Measurements from ENCODE around the gene DHH. TPM values are rescaled to one million over a fixed set of nuclear protein-coding genes. Genes with fewer than 3 reads are reported as not detected.
"Not testable (repeated sequence)": the region's sequence is repeated elsewhere in the genome, so short reads cannot be mapped to it uniquely, and the experiment has no call there.

The DHH gene
- total RNA-seq, 1 experiment from 2014 or later = not detected

- H3K4me1 Mint-ChIP-seq (ENCODE audit: low read depth, unreplicated experiment) = peaks cover 9% of the 10 kb centered on the region
- intact Hi-C loops (cut with micrococcal nuclease; ENCODE audit: unreplicated experiment) = loop anchor here (1.0 to 2.0 kb wide), 2 partner anchors 34 to 57 kb away; no protein-coding TSS in a partner anchor
- BruUV-seq (replicated peaks) = no TSS peak
- peaks cover 22% of the 10 kb centered on the region for H3K36me3 Mint-ChIP-seq (ENCODE audit: insufficient read depth, unreplicated experiment)
- no peak overlapping the region for H3K4me3 Mint-ChIP-seq (ENCODE audit: low read depth, unreplicated experiment)
- no peak overlapping the region for H3K27ac Mint-ChIP-seq (ENCODE audit: unreplicated experiment)
- TF ChIP-seq, protein P1, sequence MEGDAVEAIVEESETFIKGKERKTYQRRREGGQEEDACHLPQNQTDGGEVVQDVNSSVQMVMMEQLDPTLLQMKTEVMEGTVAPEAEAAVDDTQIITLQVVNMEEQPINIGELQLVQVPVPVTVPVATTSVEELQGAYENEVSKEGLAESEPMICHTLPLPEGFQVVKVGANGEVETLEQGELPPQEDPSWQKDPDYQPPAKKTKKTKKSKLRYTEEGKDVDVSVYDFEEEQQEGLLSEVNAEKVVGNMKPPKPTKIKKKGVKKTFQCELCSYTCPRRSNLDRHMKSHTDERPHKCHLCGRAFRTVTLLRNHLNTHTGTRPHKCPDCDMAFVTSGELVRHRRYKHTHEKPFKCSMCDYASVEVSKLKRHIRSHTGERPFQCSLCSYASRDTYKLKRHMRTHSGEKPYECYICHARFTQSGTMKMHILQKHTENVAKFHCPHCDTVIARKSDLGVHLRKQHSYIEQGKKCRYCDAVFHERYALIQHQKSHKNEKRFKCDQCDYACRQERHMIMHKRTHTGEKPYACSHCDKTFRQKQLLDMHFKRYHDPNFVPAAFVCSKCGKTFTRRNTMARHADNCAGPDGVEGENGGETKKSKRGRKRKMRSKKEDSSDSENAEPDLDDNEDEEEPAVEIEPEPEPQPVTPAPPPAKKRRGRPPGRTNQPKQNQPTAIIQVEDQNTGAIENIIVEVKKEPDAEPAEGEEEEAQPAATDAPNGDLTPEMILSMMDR (IDR thresholded peaks at IDR 0.05; ENCODE audit: unreplicated experiment) = no peak
- no peak for DNase-seq
- CTCF ChIA-PET = interaction anchor here (1.0 to 1.9 kb wide), 3 partner anchors 23 to 170 kb away, joined by 6 to 8 read pairs (median 7); no protein-coding TSS in a partner anchor
- H3K9me3 Mint-ChIP-seq (ENCODE audit: low read depth, unreplicated experiment) = no peaks in the 10 kb centered on the region
- H3K27me3 Mint-ChIP-seq (ENCODE audit: unreplicated experiment) = no peaks in the 10 kb centered on the region
Measured at GRCh38 chr12:49064767-49065152, 29.8 kb downstream of the DHH start.

DNA sequence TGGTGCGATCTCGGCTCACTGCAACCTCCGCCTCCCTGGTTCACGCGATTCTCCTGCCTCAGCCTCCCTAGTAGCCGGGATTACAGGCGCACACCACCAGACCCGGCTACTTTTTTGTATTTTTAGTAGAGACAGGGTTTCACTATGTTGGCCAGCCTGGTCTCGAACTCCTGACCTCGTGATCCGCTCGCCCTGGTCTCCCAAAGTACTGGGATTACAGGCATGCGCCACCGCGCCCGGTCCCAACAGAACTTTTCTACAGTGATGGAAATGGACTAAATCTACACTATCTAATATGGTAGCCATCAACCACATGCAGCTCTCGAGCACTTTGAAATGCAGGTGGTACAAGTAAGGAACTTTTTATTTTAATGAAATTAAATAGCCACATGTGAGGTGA, 32.7 kb downstream of the DHH start:
- intact Hi-C loops (cut with micrococcal nuclease; ENCODE audit: unreplicated experiment); H3K4me3 Mint-ChIP-seq (ENCODE audit: low read depth, unreplicated experiment); H3K27me3 Mint-ChIP-seq (ENCODE audit: unreplicated experiment); CTCF ChIA-PET; DNase-seq; H3K27ac Mint-ChIP-seq (ENCODE audit: unreplicated experiment); BruUV-seq (replicated peaks); H3K9me3 Mint-ChIP-seq (ENCODE audit: low read depth, unreplicated experiment): not testable (repeated sequence)
- Mint-ChIP-seq H3K4me1 (ENCODE audit: low read depth, unreplicated experiment) (peaks cover 15% of the 10 kb centered on the region), H3K36me3 (ENCODE audit: insufficient read depth, unreplicated experiment) (peaks cover 37% of the 10 kb centered on the region)

DNA sequence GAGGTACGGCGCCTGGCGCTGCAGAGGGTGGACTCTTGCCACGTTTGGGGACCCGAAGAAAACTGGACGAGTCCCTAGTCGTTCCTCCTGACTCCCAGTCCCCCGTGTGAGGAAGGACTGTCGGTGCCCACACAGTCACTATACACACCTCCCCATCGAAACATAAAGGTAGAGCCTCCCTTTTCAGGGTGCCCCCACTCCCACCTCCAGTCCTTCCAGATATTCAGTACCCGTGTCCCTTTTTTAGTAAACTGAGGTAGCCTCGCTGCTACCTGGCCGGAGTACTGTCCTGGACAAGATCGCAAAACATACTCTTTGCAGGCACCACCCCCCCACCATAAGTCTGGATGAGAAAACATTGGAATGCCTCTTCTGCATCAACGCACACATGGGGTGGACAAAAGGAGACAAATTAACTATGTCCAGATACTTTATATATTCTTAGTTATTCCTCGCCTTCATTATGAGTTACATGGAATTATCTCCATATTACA, 33.4 kb downstream of the DHH start:
- Mint-ChIP-seq H3K27ac (ENCODE audit: unreplicated experiment) (peak overlapping the region; percentile 61), H3K4me1 (ENCODE audit: low read depth, unreplicated experiment) (peaks cover 22% of the 10 kb centered on the region), H3K9me3 (ENCODE audit: low read depth, unreplicated experiment) (no peaks in the 10 kb centered on the region), H3K27me3 (ENCODE audit: unreplicated experiment) (no peaks in the 10 kb centered on the region), H3K4me3 (ENCODE audit: low read depth, unreplicated experiment) (peak overlapping the region; percentile 79), H3K36me3 (ENCODE audit: insufficient read depth, unreplicated experiment) (peaks cover 42% of the 10 kb centered on the region)
- intact Hi-C loops (cut with micrococcal nuclease; ENCODE audit: unreplicated experiment) = no loop called here
- TF ChIP-seq, protein P1 (IDR thresholded peaks at IDR 0.05; ENCODE audit: unreplicated experiment) = no peak
- DNase-seq = peak; percentile 2
- CTCF ChIA-PET = no interaction called here
- BruUV-seq (replicated peaks) = TSS peak; percentile 53

- no peaks in the 10 kb centered on the region for H3K9me3 Mint-ChIP-seq (ENCODE audit: low read depth, unreplicated experiment)
- intact Hi-C loops (cut with micrococcal nuclease; ENCODE audit: unreplicated experiment) = no loop called here
- peaks cover 42% of the 10 kb centered on the region for H3K36me3 Mint-ChIP-seq (ENCODE audit: insufficient read depth, unreplicated experiment)
- TF ChIP-seq, protein P1 (IDR thresholded peaks at IDR 0.05; ENCODE audit: unreplicated experiment) = no peak
- BruUV-seq (replicated peaks) = no TSS peak
- CTCF ChIA-PET = interaction anchor here (0.6 kb wide), 1 partner anchor 238 kb away, joined by 3 read pairs; no protein-coding TSS in a partner anchor
- H3K27ac Mint-ChIP-seq (ENCODE audit: unreplicated experiment) = peak within 1 kb of the TSS; percentile 77
- peak; percentile 83 for DNase-seq
- no peaks in the 10 kb centered on the region for H3K27me3 Mint-ChIP-seq (ENCODE audit: unreplicated experiment)
- H3K4me3 Mint-ChIP-seq (ENCODE audit: low read depth, unreplicated experiment) = peak within 1 kb of the TSS; percentile 79
- peaks cover 29% of the 10 kb centered on the region for H3K4me1 Mint-ChIP-seq (ENCODE audit: low read depth, unreplicated experiment)
Measured at GRCh38 chr12:49060237-49061156, 34.1 kb downstream of the DHH start, which contains the start of gene KMT2D. TSS of gene KMT2D (minus strand) at chr12:49060794. CDS start at chr12:49055324, 5,470 bp downstream.

Measured in Calu3 (cell line).